A673 (cell line): Measurements from ENCODE around the gene LAMA2.

ENCODE experiments used
- CTCF ChIP-seq: fragments of 300-800, 200-600 bp; sonication (generic); conservative IDR thresholded peaks from 2 replicates; pipeline ENCODE4 v1.5.1; 2017; ENCODE audit warnings: low read depth, mild to moderate bottlenecking, antibody characterized with exemption, low read length, moderate library complexity, mixed read lengths
- EZH2 ChIP-seq: fragments of 200-600 bp; sonication (generic); IDR thresholded peaks from 2 replicates; pipeline ENCODE4 v1.6.1; 2017; ENCODE audit warnings: borderline replicate concordance, low read depth, mild to moderate bottlenecking, mixed read lengths, antibody characterized with exemption, low read length; ENCODE audit not compliant: poor library complexity, severe bottlenecking

DNA sequence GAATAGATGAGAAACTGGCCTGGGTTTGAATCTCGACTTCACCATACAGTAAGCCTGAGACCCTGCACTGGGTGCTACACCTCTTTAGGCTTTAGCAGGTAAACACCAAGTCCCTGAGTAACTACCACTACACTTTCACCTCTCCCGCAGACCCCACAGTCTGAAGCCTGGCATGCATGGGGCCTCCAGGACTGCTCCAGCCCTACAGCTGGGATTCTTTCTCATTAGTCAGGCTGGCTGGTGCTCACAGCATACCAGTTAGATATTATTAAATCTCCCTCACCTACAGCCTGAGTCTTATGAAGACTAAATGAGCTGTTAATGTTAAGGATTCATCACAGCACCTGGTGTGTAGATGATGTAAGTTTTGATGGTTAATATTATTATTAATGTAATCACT lies 438.4 kb downstream of the LAMA2 start:
- TF ChIP-seq CTCF (no peak), EZH2 (no peak)
